SK-N-SH treated with all-trans-retinoic acid at 6 μM for 48 hours (cell line): ENCODE data around the gene RHOC.
"Not testable (repeated sequence)": the region's sequence is repeated elsewhere in the genome, so short reads cannot be mapped to it uniquely, and the experiment has no call there.

ENCODE experiments used
- ATAC-seq: fragments of 200-7000 bp; cut with Tn5 transposase; 3 replicates; pipeline ENCODE4 v1.9.1; 2020; ENCODE audit warnings: mild to moderate bottlenecking, moderate library complexity
- ARNTL ChIP-seq: fragments of 450-650 bp; formaldehyde crosslinking; IDR thresholded peaks from 2 replicates; pipeline ENCODE4 v1.5.0; 2020; ENCODE audit warnings: low read depth, mild to moderate bottlenecking, moderate library complexity, borderline replicate concordance
- BACH2 ChIP-seq: fragments of 250-450 bp; sonication (Bioruptor Pico); IDR thresholded peaks from 2 replicates; pipeline ENCODE4 v1.9.0; 2021; ENCODE audit warnings: mild to moderate bottlenecking, borderline replicate concordance
- CREB5 ChIP-seq: fragments of 250-450 bp; sonication (Bioruptor Pico); IDR thresholded peaks from 2 replicates; pipeline ENCODE4 v1.5.1; 2020; ENCODE audit warnings: low read depth, mild to moderate bottlenecking, moderate library complexity
- CSDC2 ChIP-seq: fragments of 250-450 bp; sonication (Bioruptor Pico); IDR thresholded peaks from 2 replicates; pipeline ENCODE4 v1.5.0; 2020; ENCODE audit warnings: mild to moderate bottlenecking, moderate library complexity
- ESRRG ChIP-seq: fragments of 250-450 bp; sonication (Bioruptor Pico); IDR thresholded peaks from 2 replicates; pipeline ENCODE4 v1.6.1; 2021; ENCODE audit warnings: mild to moderate bottlenecking
- GLIS3 ChIP-seq: fragments of 250-450 bp; sonication (Bioruptor Pico); IDR thresholded peaks from 2 replicates; pipeline ENCODE4 v1.5.0; 2020; ENCODE audit warnings: mild to moderate bottlenecking, moderate library complexity
- ISL1 ChIP-seq: fragments of 250-450 bp; sonication (Bioruptor Pico); IDR thresholded peaks from 2 replicates; pipeline ENCODE4 v2.1.2; 2022; ENCODE audit warnings: mild to moderate bottlenecking, moderate library complexity
- OSR1 ChIP-seq: fragments of 250-450 bp; sonication (Bioruptor Pico); IDR thresholded peaks from 2 replicates; pipeline ENCODE4 v1.8.0; 2022; ENCODE audit warnings: moderate library complexity, mild to moderate bottlenecking, inconsistent platforms
- PATZ1 ChIP-seq: fragments of 250-450 bp; sonication (Bioruptor Pico); IDR thresholded peaks from 2 replicates; pipeline ENCODE4 v1.8.0; 2020; ENCODE audit warnings: mild to moderate bottlenecking, moderate library complexity, borderline replicate concordance
- POU6F1 ChIP-seq: fragments of 250-450 bp; sonication (Bioruptor Pico); IDR thresholded peaks from 2 replicates; pipeline ENCODE4 v1.8.0; 2021; ENCODE audit warnings: low read depth, mild to moderate bottlenecking, moderate library complexity, borderline replicate concordance
- PPARA ChIP-seq: fragments of 250-450 bp; sonication (Bioruptor Pico); IDR thresholded peaks from 2 replicates; pipeline ENCODE4 v1.5.0; 2020; ENCODE audit warnings: mild to moderate bottlenecking, borderline replicate concordance
- RARB ChIP-seq: fragments of 250-450 bp; sonication (Bioruptor Pico); IDR thresholded peaks from 2 replicates; pipeline ENCODE4 v1.8.0; 2021; ENCODE audit warnings: mild to moderate bottlenecking, moderate library complexity
- SNAI2 ChIP-seq: fragments of 250-450 bp; sonication (Bioruptor Pico); IDR thresholded peaks from 2 replicates; pipeline ENCODE4 v1.5.0; 2020; ENCODE audit warnings: mild to moderate bottlenecking, moderate library complexity
- TCF4 ChIP-seq: fragments of 250-450 bp; sonication (Bioruptor Pico); IDR thresholded peaks from 2 replicates; pipeline ENCODE4 v1.8.0; 2021; ENCODE audit warnings: mild to moderate bottlenecking, moderate library complexity, borderline replicate concordance
- TOX ChIP-seq: fragments of 250-450 bp; sonication (Bioruptor Pico); IDR thresholded peaks from 2 replicates; pipeline ENCODE4 v1.8.0; 2021; ENCODE audit warnings: mild to moderate bottlenecking, moderate library complexity, borderline replicate concordance
- TSHZ2 ChIP-seq: fragments of 250-450 bp; sonication (Bioruptor Pico); IDR thresholded peaks from 2 replicates; pipeline ENCODE4 v1.5.0; 2020; ENCODE audit warnings: mild to moderate bottlenecking, moderate library complexity
- ZC3H10 ChIP-seq: fragments of 250-450 bp; sonication (Bioruptor Pico); IDR thresholded peaks from 2 replicates; pipeline ENCODE4 v1.5.1; 2021; ENCODE audit warnings: mild to moderate bottlenecking, moderate library complexity
- ZFP3 ChIP-seq: fragments of 250-450 bp; sonication (Bioruptor Pico); IDR thresholded peaks from 2 replicates; pipeline ENCODE4 v1.5.0; 2020; ENCODE audit warnings: mild to moderate bottlenecking, moderate library complexity
- ZFP30 ChIP-seq: fragments of 450-650 bp; formaldehyde crosslinking; IDR thresholded peaks from 2 replicates; pipeline ENCODE4 v1.5.0; 2022; ENCODE audit warnings: mild to moderate bottlenecking, moderate library complexity
- ZNF565 ChIP-seq: fragments of 450-650 bp; formaldehyde crosslinking; conservative IDR thresholded peaks from 2 replicates; pipeline ENCODE4 v1.5.0; 2020; ENCODE audit warnings: low read depth, mild to moderate bottlenecking, moderate library complexity
- ZNF70 ChIP-seq: fragments of 450-650 bp; formaldehyde crosslinking; IDR thresholded peaks from 2 replicates; pipeline ENCODE4 v1.5.0; 2020; ENCODE audit warnings: mild to moderate bottlenecking, moderate library complexity
- ZNF8 ChIP-seq: fragments of 450-650 bp; formaldehyde crosslinking; IDR thresholded peaks from 2 replicates; pipeline ENCODE4 v1.5.0; 2020; ENCODE audit warnings: mild to moderate bottlenecking, moderate library complexity

The RHOC gene

GRCh38 chr1:112727716-112728115 lies 20.8 kb upstream of the RHOC start (continued):
- TF ChIP-seq TSHZ2 (CRISPR knock-in tag) (no peak), ARNTL (CRISPR knock-in tag) (no peak), ZFP30 (CRISPR knock-in tag) (no peak)

GRCh38 chr1:112724240-112724639 lies 17.3 kb upstream of the RHOC start:
- not testable (repeated sequence) for ATAC-seq

GRCh38 chr1:112723511-112723839 lies 16.5 kb upstream of the RHOC start:
- TF ChIP-seq CSDC2 (CRISPR knock-in tag): no peak
- no peak for TF ChIP-seq TSHZ2 (CRISPR knock-in tag)
- no peak for TF ChIP-seq ZNF8
- no peak for TF ChIP-seq GLIS3 (CRISPR knock-in tag)
- TF ChIP-seq ISL1 (CRISPR knock-in tag): no peak
- no peak for TF ChIP-seq SNAI2 (CRISPR knock-in tag)
- TF ChIP-seq ZNF565 (CRISPR knock-in tag): no peak
- TF ChIP-seq ZNF70 (CRISPR knock-in tag): no peak
- TF ChIP-seq ARNTL (CRISPR knock-in tag): no peak
- no peak for TF ChIP-seq PATZ1 (CRISPR knock-in tag)
- TF ChIP-seq ZFP30 (CRISPR knock-in tag): no peak
- TF ChIP-seq OSR1 (CRISPR knock-in tag): no peak
- TF ChIP-seq TOX: no peak
- TF ChIP-seq ZC3H10: no peak
- TF ChIP-seq POU6F1 (CRISPR knock-in tag): no peak
- no peak for TF ChIP-seq ESRRG (CRISPR knock-in tag)
- no peak for TF ChIP-seq PPARA
- no peak for TF ChIP-seq BACH2 (CRISPR knock-in tag)
- TF ChIP-seq, all 23 proteins: peak for 0
- no peak for ATAC-seq

- no peak for ATAC-seq
- no peak for TF ChIP-seq ZFP3
- TF ChIP-seq CSDC2 (CRISPR knock-in tag): no peak
- TF ChIP-seq POU6F1 (CRISPR knock-in tag): no peak
- no peak for TF ChIP-seq GLIS3 (CRISPR knock-in tag)
- no peak for TF ChIP-seq OSR1 (CRISPR knock-in tag)
- no peak for TF ChIP-seq TCF4 (CRISPR knock-in tag)
- no peak for TF ChIP-seq ESRRG (CRISPR knock-in tag)
- TF ChIP-seq CREB5: no peak
- no peak for TF ChIP-seq BACH2 (CRISPR knock-in tag)
- no peak for TF ChIP-seq TOX
- no peak for TF ChIP-seq RARB
- TF ChIP-seq ZNF70 (CRISPR knock-in tag): no peak
- no peak for TF ChIP-seq ARNTL (CRISPR knock-in tag)
Measured at GRCh38 chr1:112722601-112723510, 15.9 kb upstream of the RHOC start.
